Measurements from ENCODE around the gene C1orf50.

Gene C1orf50

GRCh38 chr1:42758641-42759040 lies 8.4 kb upstream of the C1orf50 start:
- DNase-seq (ENCODE audit: insufficient read length, low spot score): no peak
- no peak for FAIRE-seq

DNA sequence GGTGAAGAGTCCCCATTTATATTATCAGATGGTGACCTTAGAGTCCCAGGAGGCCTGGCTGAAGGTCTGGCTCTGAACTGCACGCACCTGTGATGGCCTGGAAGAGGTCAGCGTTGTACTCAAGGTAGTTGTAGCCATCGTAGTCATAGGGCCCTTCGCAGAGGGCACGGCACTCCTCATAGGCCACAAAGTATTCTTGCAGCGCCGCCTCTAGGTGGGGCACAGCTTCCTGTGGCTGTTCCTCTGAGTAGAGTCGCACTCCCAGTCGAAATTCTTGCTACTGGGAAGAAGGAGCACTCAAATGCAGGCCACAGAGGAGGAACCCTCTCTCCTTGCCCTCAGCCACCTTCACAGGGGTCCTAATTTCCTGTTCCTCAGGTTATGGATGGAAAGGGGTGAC lies 7.9 kb upstream of the C1orf50 start:
- DNase-seq (ENCODE audit: insufficient read length, low spot score): no peak
- FAIRE-seq: no peak
- no peak for TF ChIP-seq POLR2A (IDR thresholded peaks at IDR 0.05; ENCODE audit: low read depth, low read length)

More at GRCh38 chr1:42758641-42759040, 8.4 kb upstream of the C1orf50 start:
- TF ChIP-seq POLR2A (IDR thresholded peaks at IDR 0.05; ENCODE audit: low read depth, low read length): no peak

DNA sequence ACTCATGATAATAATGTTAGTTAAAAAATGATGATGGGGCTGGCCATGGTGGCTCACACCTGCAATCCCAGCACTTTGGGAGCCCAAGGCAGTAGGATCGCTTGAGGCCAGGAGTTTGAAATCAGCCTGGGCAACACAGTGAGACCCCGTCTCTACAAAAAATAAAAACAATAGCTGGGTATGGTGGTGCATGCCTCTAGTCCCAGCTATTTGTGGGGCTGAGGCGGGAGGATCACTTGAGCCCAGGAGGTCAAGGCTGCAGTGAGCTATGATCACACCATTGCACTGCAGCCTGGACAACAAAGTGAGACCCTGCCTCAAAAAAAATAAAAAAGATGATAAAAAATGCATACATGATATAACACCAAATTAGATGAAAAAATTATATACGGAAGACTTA lies 5.5 kb upstream of the C1orf50 start:
- DNase-seq (ENCODE audit: insufficient read length, low spot score) (no peak), FAIRE-seq (no peak)
- no peak for TF ChIP-seq POLR2A (IDR thresholded peaks at IDR 0.05; ENCODE audit: low read depth, low read length)

DNA sequence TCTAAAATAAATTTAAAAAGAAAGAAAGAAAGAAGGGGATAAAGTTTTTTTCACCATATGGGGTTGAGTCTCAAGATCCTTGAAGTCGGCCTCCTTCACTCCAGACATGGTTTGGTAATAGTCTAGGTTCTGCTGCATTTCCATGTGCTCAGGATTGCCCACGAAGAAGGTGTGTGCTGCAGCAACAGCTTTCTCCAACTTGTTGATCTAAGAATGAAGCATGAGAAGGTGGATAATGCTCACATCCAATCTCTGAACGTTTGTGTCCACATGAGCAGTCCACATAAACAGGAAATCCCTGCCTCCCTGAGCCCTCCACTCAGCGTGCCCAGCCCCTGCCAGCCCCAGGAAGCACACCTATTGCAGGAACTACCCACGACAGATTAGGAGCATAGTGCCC lies 4.8 kb upstream of the C1orf50 start:
- no peak for TF ChIP-seq POLR2A (IDR thresholded peaks at IDR 0.05; ENCODE audit: low read depth, low read length)
- no peak for FAIRE-seq
- DNase-seq (ENCODE audit: insufficient read length, low spot score): no peak

- FAIRE-seq: no peak
- no peak for DNase-seq (ENCODE audit: insufficient read length, low spot score)
- no peak for TF ChIP-seq POLR2A (IDR thresholded peaks at IDR 0.05; ENCODE audit: low read depth, low read length)
Observed at GRCh38 chr1:42765269-42765668, 1.8 kb upstream of the C1orf50 start.

GRCh38 chr1:42765832-42766740 lies 963 bp upstream of the C1orf50 start:
- DNase-seq (ENCODE audit: insufficient read length, low spot score): peak; percentile 74
- TF ChIP-seq POLR2A (IDR thresholded peaks at IDR 0.05; ENCODE audit: low read depth, low read length): no peak
- FAIRE-seq: peak; percentile 27

GRCh38 chr1:42767510-42768000 lies 506 bp downstream of the C1orf50 start:
- no peak for TF ChIP-seq POLR2A (IDR thresholded peaks at IDR 0.05; ENCODE audit: low read depth, low read length)
- no peak for DNase-seq (ENCODE audit: insufficient read length, low spot score)
- FAIRE-seq: no peak

DNA sequence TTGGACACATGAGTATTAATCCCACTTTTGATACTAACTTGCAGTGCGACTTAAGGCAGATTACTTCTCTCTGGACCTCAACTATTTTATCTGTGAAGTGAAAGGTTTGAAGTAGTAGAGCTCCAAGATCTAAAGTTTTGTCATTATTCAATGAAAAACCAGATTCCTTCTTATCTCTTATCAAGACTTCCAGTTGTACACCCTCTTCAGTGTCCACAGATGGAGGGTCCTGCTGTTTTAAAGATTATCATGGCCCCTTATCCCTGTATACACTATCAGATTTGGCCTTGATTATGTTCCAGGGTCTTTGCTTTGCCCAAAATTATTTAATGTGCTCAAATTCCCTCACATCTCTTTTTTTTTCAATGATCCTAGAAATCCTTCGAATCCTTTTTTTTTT lies 1.1 kb downstream of the C1orf50 start:
- no peak for TF ChIP-seq POLR2A (IDR thresholded peaks at IDR 0.05; ENCODE audit: low read depth, low read length)
- FAIRE-seq: no peak
- DNase-seq (ENCODE audit: insufficient read length, low spot score): no peak

DNA sequence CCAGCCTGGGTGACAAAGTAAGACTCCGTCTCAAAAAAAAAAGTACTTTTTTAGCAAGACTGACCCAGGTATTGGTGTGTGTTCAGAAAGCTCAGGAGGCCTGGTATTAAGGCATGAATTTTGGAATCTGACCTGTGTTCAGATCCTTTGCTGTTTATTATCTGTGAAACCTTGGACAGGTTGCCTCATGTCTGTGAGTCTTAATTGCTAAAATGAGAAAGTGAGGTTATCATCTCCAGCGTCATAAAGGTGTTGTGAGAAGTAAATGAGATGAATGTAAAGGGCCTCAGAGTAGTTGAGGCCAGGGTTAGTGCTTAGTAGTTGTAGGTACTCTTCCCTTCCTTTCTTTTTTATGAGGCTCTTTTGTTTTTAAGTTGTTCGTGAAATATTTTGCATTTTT lies 2.8 kb downstream of the C1orf50 start:
- no peak for FAIRE-seq
- no peak for TF ChIP-seq POLR2A (IDR thresholded peaks at IDR 0.05; ENCODE audit: low read depth, low read length)
- DNase-seq (ENCODE audit: insufficient read length, low spot score): no peak

- no peak for DNase-seq (ENCODE audit: insufficient read length, low spot score)
- no peak for FAIRE-seq
- no peak for TF ChIP-seq POLR2A (IDR thresholded peaks at IDR 0.05; ENCODE audit: low read depth, low read length)
Observed at GRCh38 chr1:42773420-42773819, 6.4 kb downstream of the C1orf50 start.

GRCh38 chr1:42774928-42775526 lies 8.0 kb downstream of the C1orf50 start:
- TF ChIP-seq POLR2A (IDR thresholded peaks at IDR 0.05; ENCODE audit: low read depth, low read length): no peak
- DNase-seq (ENCODE audit: insufficient read length, low spot score) (no peak), FAIRE-seq (no peak)

DNA sequence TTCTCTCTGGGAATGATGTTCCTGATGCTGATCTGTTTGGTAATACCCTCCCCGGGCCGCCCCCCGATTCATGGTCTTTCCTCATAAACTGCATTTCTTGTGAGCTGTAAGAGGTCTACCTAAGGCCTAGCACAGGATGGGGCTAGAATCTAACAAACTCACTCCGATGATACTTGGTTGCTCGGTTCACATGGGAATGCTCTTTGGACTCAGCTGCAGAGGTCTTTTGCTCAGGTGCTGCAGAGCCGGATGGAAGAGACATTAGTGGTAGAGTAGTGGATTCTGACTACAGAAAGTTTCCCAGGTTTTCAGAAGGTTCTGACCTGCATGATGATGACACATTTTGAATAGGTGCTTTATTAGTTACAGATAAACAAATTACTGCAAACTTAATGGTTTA lies 9.5 kb downstream of the C1orf50 start:
- FAIRE-seq (no peak), DNase-seq (ENCODE audit: insufficient read length, low spot score) (no peak)
- TF ChIP-seq POLR2A (IDR thresholded peaks at IDR 0.05; ENCODE audit: low read depth, low read length): no peak

DNA sequence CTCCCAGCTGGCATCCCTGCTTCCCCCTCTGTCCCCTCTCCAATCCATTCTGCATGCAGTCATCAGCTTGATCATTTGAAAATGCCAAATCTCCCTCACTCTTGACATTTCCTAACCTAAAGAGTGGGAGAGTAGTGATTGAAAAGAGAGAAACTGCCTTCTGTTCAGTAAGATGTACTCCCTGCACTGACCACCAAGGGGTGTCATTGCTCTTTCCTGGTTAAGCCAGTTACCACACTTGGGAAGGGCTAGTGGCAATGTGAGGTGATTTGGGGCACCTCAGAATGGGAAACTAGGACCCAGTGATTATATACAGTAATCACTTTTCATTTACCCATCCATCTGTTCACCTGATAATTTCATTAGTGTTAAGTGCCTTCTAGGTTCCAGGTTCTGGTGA lies 10.8 kb downstream of the C1orf50 start:
- FAIRE-seq: no peak

GRCh38 chr1:42779725-42780124 lies 12.7 kb downstream of the C1orf50 start:
- FAIRE-seq: no peak
- no peak for TF ChIP-seq POLR2A (IDR thresholded peaks at IDR 0.05; ENCODE audit: low read depth, low read length)

More for the DNA sequence above, 10.8 kb downstream of the C1orf50 start:
- DNase-seq (ENCODE audit: insufficient read length, low spot score): peak; percentile 38
- no peak for TF ChIP-seq POLR2A (IDR thresholded peaks at IDR 0.05; ENCODE audit: low read depth, low read length)

GRCh38 chr1:42780176-42780575 lies 13.1 kb downstream of the C1orf50 start:
- FAIRE-seq: no peak
- TF ChIP-seq POLR2A (IDR thresholded peaks at IDR 0.05; ENCODE audit: low read depth, low read length): no peak
- DNase-seq (ENCODE audit: insufficient read length, low spot score): no peak

More at GRCh38 chr1:42779725-42780124, 12.7 kb downstream of the C1orf50 start:
- no peak for DNase-seq (ENCODE audit: insufficient read length, low spot score)

All from H54 (cell line).